ENCODE data around the gene PHF12.

PHF12 gene

GRCh38 chr17:28896884-28897768, 54.2 kb downstream of the PHF12 start, which contains the start of gene FLOT2:
FLOT2 (minus strand) TSS chr17:28897733; CDS start chr17:28897574, 159 bp downstream.
- Histone ChIP-seq H3K27me3 (ENCODE audit: insufficient read depth, poor library complexity, severe bottlenecking) (no peaks in the 10 kb centered on the region), H3K27ac (replicated peaks) (peak within 1 kb of the TSS; percentile 96), H3K4me3 (replicated peaks; ENCODE audit: insufficient read depth, low read length) (peak within 1 kb of the TSS; percentile 83)
- TF ChIP-seq REST (IDR thresholded peaks at IDR 0.05; ENCODE audit: insufficient replicate concordance, low read depth) (peak; percentile 14), POLR2AphosphoS5 (IDR thresholded peaks at IDR 0.05; ENCODE audit: low read depth) (peak; percentile 46; the same call in 1 of the 2 replicates)
- TF ChIP-seq, protein P1, sequence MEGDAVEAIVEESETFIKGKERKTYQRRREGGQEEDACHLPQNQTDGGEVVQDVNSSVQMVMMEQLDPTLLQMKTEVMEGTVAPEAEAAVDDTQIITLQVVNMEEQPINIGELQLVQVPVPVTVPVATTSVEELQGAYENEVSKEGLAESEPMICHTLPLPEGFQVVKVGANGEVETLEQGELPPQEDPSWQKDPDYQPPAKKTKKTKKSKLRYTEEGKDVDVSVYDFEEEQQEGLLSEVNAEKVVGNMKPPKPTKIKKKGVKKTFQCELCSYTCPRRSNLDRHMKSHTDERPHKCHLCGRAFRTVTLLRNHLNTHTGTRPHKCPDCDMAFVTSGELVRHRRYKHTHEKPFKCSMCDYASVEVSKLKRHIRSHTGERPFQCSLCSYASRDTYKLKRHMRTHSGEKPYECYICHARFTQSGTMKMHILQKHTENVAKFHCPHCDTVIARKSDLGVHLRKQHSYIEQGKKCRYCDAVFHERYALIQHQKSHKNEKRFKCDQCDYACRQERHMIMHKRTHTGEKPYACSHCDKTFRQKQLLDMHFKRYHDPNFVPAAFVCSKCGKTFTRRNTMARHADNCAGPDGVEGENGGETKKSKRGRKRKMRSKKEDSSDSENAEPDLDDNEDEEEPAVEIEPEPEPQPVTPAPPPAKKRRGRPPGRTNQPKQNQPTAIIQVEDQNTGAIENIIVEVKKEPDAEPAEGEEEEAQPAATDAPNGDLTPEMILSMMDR (IDR thresholded peaks at IDR 0.05; ENCODE audit: insufficient read depth, low read length): no peak
- DNase-seq (ENCODE audit: low read depth in 1 of 2, low spot score in 1 of 2): peak; percentile 77 to 86

- peak overlapping the region; percentile 96 for H3K27ac ChIP-seq (replicated peaks)
- TF ChIP-seq GABPA (IDR thresholded peaks at IDR 0.05; ENCODE audit: low read depth) (no peak), SPI1 (IDR thresholded peaks at IDR 0.05; ENCODE audit: borderline replicate concordance, low read depth) (no peak), REST (IDR thresholded peaks at IDR 0.05; ENCODE audit: insufficient replicate concordance, low read depth) (no peak), POLR2AphosphoS5 (IDR thresholded peaks at IDR 0.05; ENCODE audit: low read depth) (no peak)
- TF ChIP-seq, protein P1 (IDR thresholded peaks at IDR 0.05; ENCODE audit: insufficient read depth, low read length): no peak
- H3K27me3 ChIP-seq (ENCODE audit: insufficient read depth, poor library complexity, severe bottlenecking): no peaks in the 10 kb centered on the region
- no peak for DNase-seq (ENCODE audit: low read depth in 1 of 2, low spot score in 1 of 2)
- H3K4me3 ChIP-seq (replicated peaks; ENCODE audit: insufficient read depth, low read length): peak overlapping the region; percentile 83
Observed at GRCh38 chr17:28896491-28896883, 54.8 kb downstream of the PHF12 start.

- no peaks in the 10 kb centered on the region for H3K27me3 ChIP-seq (ENCODE audit: insufficient read depth, poor library complexity, severe bottlenecking)
- H3K4me3 ChIP-seq (replicated peaks; ENCODE audit: insufficient read depth, low read length): peak overlapping the region; percentile 83
- peak overlapping the region; percentile 96 for H3K27ac ChIP-seq (replicated peaks)
- TF ChIP-seq, protein P1 (IDR thresholded peaks at IDR 0.05; ENCODE audit: insufficient read depth, low read length): no peak
- TF ChIP-seq POLR2AphosphoS5 (IDR thresholded peaks at IDR 0.05; ENCODE audit: low read depth) (no peak), REST (IDR thresholded peaks at IDR 0.05; ENCODE audit: insufficient replicate concordance, low read depth) (no peak)
- no peak for DNase-seq (ENCODE audit: low read depth in 1 of 2, low spot score in 1 of 2)
Observed at GRCh38 chr17:28895794-28896447, 55.4 kb downstream of the PHF12 start.

Data from HL-60 (cell line).